MM.1S (cell line): Measurements from ENCODE around the gene ZNF576.
"Not testable (repeated sequence)": the region's sequence is repeated elsewhere in the genome, so short reads cannot be mapped to it uniquely, and the experiment has no call there.

Experiments
- EZH2 ChIP-seq: fragments of 300-600 bp; sonication (generic); optimal IDR thresholded peaks from 2 replicates; pipeline ENCODE3; 2017; ENCODE audit warnings: low read depth, mild to moderate bottlenecking, antibody characterized with exemption, low read length, mixed read lengths
- EZH2phosphoT487 ChIP-seq: fragments of 300-600 bp; sonication (generic); IDR thresholded peaks from 2 replicates; pipeline ENCODE4 v1.6.1; 2018; ENCODE audit warnings: antibody characterized with exemption, low read length
- TF ChIP-seq, protein P1 (sequence below): fragments of 300-600 bp; sonication (generic); IDR thresholded peaks from 2 replicates; pipeline ENCODE4 v1.5.1; 2016; ENCODE audit warnings: antibody characterized with exemption, low read length, mixed read lengths

DNA sequence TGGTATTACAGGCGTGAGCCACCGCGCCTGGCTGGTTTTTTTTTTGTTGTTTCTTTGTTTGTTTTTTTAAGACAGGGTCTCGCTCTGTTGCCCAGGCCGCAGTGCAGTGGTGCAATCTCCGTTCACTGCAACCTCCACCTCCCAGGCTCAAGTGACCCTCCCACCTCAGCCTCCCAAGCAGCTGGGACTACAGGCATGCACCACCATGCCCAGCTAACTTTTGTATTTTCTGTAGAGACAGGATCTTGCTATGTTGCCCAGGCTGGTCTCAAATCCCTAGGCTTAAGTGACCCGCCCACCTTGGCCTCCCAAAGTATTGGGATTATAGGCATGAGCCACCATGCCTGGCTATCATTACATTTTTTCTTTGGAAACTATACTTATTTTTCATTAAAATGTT lies 53.9 kb downstream of the ZNF576 start:
- TF ChIP-seq, protein P1, sequence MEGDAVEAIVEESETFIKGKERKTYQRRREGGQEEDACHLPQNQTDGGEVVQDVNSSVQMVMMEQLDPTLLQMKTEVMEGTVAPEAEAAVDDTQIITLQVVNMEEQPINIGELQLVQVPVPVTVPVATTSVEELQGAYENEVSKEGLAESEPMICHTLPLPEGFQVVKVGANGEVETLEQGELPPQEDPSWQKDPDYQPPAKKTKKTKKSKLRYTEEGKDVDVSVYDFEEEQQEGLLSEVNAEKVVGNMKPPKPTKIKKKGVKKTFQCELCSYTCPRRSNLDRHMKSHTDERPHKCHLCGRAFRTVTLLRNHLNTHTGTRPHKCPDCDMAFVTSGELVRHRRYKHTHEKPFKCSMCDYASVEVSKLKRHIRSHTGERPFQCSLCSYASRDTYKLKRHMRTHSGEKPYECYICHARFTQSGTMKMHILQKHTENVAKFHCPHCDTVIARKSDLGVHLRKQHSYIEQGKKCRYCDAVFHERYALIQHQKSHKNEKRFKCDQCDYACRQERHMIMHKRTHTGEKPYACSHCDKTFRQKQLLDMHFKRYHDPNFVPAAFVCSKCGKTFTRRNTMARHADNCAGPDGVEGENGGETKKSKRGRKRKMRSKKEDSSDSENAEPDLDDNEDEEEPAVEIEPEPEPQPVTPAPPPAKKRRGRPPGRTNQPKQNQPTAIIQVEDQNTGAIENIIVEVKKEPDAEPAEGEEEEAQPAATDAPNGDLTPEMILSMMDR: not testable (repeated sequence)
- TF ChIP-seq EZH2, EZH2phosphoT487: not testable (repeated sequence)
